M059J (cell line): ENCODE results near the gene ADGRV1. TPM values are rescaled to one million over a fixed set of nuclear protein-coding genes. Genes with fewer than 3 reads are reported as not detected.

Experiments
- DNase-seq: peaks from one replicate; pipeline ENCODE4 v3.0.0-alpha.2; 2012; ENCODE audit warnings: low read depth
- total RNA-seq: library from RNA; depleted of rRNA; stranded (reverse); fragments of >200 nt; shearing (Covaris generic); gene quantifications from 2 replicates; pipeline ENCODE4 v1.2.3, GENCODE V29; 2014

ADGRV1 gene
- total RNA-seq, 1 experiment from 2014 or later = 0.47 TPM

DNA sequence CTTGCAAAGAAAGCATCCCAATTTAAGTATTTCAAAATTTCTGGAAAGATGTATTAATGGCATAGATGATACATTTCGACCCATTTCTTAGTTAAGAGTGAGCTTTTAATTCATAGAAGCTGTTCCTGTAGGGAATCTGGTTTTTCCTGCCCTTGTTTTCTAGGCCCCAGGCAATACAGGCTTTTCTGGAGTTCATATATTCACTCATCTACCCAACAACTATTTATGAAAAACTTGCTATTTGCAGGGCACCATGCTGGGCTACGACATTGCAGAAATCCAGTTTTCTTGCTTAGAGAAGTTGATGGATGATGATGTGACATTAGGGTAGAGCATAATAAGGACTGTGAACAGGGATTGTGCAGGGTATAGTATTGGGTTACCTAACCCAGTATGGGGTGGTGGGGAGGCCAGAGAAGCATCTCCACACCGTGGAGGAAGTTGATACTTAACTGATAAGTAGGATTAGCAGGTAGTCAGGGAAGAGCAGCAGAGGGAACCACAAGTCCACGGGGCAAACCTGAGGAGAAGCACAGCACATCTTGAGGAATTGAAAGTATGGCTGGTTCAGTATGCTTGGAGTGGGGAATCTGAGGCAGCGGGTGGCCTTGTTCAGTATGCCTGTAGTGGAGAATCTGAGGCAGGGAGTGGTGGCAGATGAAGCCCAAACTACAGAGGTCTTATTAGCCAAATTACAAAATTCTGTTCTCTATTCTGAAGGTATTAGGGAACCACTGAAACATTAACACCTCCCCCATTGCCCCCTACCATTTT is 577.1 kb downstream of the ADGRV1 start:
- no peak for DNase-seq

DNA sequence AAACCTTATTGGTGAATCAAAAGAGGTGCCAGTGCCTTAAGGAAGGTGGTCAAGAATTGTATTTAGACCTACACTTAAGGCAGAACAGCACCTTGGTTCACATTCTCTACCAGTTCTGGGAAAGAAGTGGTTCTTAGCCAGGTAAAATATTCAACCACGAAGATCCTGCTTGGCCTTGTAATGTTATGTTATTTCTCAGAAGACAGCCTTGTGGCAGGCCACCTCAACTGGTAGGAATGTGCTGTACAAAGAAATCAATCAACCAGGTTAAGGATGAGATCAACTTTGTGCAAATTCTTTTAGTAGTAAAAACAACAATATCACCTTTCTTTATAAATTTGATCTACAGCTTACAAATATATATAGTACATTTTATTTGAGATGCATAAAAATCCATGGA is 577.7 kb downstream of the ADGRV1 start:
- peak; percentile 67 for DNase-seq

DNA sequence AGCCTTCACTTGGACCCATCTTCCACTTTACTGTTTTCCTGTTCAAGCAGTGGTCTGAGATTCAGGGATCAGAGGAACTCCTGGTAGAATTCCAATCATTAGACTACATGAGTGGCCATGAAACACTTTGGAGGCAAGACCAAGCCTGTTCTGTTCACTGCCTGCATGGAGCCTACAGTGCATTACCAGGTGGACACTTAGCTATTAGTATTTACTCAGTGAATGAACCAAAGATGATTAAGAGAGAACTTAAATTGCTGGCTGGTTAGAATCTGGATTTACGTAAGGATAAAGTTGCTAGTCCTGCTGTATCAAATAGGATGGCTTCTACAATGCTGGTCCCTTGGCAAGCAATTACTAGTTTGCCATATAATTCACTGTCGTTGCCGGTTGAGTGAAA is 579.0 kb downstream of the ADGRV1 start:
- DNase-seq = no peak

DNA sequence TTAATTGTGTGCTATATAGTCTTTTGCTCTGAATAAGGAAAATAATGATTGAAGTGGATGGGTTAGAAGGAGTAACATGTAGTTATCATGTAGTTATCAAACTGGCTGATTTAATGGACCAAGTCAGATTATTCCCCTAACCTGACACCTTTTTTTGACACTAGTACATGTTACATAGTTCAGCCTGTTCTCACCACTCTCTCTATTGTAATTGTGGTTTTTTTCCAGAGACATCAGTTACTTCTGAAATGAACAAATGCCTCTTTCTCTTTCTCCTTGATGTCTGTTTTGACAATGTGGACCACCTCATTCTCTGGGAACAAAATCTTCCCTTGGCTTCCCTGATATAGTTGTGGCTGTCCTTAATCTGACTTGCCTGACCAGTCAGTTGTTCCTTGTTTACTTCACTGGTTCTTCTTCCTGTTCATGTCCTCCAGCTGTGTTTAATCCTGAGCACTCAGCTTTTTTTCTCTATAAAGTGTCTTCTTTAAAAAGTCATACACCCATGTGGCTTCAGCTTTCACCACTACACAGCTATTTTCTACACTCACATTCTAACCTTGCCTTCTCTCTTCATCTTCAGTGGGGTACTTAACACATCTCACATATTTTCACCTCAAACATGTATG is 581.1 kb downstream of the ADGRV1 start:
- no peak for DNase-seq

DNA sequence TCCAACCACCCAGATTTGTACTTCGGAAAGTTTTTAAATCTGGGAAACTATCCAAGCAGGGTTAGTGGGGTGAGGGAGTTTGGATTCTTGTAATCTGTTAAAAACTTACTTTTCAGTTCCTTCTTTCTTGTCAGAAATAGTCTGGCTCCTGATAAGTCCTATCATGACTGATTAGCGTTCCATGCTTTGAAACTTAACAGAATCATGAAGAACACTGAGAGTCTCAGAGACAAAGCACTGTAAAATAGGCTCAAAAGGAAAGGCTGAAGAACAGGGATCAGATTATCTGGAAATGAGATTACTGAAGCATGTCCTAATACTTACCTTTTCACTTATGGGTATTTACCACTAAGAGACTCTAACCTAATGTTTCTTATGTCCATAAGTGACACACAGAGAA is 582.1 kb downstream of the ADGRV1 start:
- DNase-seq = no peak

DNA sequence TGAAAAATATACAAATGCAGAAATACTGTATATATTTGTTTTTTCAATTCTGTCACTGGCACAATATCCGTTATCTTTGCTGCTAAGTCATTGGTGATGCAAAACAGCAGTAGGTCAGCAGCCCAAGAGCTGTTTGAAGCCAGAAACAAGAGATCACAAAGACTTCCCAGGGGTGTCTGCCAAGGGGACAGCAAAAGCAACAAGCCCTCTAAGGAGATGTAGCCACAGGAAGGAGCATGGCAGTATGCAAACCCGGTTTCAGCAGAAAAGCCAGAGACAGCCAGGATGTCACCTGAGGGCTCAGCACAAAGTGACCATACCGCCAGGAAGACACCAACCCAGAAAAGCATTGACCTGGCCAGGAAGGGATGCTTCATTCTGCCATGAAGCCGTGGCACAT is 583.0 kb downstream of the ADGRV1 start:
- DNase-seq = no peak

DNA sequence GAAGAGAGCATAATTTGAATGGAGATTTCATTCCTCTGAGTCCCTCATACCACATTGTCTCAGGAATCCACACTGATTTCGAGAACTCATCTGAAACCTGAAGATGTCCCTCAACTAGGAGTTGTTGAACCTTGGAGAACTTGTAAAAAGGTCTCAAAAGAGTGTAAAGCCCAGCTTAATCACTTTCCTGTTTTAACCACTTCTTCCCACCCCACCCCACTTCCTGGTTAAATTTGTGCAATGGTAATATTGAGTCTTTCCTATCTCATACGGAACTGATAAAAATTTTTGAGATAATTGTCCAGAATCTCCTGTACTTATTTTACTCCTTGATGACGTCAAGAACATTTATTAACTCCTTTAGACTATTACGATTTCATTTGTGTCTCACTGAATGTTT is 583.8 kb downstream of the ADGRV1 start:
- DNase-seq = no peak

DNA sequence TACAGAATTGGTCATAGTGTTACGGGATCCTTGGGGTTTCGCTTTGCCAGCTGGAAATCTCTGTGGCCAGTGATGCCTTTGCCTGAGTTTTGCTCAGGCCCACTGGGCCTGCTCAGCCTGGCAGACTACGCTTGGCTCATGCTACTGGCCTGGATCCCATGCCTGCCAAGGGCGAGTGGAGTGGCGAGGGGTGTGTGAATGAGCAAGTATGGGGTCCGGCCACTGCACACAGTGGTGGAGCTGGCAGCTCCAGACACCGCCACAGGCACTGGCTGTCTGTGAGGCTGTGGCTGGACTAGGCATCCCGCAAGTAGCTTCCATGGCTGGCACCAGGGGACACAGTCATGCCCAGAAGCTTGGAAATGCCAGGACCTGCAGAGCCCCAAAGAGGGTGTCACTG is 584.2 kb downstream of the ADGRV1 start:
- DNase-seq = no peak

DNA sequence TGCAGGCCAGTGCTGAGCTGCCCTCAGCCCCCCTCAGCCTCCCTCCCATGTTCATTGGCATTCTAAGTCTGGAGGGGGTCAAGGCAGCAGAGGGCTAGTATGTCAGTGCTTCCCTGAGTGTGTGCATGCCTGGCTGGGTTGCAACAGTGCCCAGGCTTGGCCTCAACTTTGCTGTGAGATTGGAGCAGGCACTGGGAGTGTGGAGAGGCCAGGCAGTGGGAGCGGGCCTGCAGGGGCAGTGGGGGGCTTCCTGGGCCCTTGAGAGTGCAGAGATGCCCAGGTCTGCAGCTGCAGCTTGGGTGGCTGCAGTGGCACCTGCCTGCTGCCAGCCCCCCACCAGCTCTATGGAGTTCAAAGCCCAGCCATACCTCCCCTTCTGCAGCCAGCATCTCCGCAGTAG is 585.2 kb downstream of the ADGRV1 start:
- DNase-seq = no peak

DNA sequence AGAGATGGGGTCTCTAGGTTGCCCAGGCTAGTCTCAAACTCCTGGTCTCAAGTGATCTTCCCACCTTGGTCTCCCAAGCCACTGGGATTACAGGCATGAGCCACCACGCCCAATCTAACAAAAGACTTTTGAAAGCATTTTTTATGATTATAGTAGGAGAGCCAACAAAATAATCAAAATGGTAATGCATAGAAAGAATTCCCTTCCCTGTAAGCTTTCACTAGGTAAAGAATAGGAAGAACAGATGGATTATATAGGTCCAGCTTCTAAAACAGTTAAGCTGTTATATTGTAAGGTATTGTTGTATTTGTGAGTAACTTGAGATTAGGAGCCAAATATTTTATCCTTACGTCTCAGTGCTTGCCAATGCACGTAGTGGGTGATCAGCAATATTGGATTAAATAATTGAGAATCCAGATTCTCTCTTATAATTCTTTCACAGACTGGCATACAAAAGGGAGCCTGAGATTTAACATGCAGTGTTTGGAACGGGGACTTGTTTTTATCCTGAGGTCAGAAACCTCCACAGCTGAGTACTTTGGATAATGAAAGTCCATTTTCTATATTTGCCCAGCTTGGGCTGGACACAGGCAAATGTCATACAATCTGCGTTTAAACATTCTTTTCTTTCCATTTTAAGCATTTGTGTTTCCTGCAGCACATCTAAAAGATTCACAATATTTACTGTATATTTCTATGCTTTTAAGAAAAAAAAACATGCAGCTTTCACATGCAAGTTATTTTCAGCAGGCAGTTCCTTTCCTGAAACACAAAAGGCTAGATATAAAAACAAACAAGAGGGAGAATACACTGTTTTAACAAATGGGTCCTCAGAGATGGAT is 586.1 kb downstream of the ADGRV1 start:
- DNase-seq = no peak

DNA sequence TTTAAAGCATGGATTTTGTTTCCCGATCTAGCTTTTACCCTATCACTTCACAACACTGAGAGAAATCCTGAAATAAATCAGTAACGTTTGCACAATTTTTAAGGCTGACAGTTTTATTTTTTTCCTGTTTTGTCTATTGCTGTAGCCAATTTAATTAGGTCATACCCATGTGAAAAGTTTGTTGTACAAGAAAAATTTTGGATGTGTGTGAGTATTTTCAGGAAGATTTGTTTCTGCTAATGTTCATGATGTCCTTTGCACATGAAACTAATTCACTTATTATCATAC is 586.7 kb downstream of the ADGRV1 start:
- no peak for DNase-seq

DNA sequence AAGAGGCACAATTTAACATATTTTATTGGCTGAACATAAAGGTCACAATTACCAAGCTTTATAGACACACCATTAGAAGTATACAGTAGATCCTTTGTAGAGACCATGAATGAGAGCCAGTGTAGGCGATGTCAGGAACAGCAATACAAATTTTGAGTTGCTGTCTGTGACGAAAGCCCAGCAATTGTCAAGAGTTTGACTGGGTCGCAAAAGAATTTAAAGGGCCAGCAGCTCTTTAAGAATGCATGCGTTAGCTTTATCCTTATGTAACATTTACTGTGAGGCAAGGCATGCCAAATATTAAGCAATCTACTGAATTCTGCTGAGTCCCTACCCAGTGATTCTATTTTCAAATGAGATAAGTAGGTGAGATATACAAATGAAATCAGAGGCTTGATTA is 587.6 kb downstream of the ADGRV1 start:
- no peak for DNase-seq

DNA sequence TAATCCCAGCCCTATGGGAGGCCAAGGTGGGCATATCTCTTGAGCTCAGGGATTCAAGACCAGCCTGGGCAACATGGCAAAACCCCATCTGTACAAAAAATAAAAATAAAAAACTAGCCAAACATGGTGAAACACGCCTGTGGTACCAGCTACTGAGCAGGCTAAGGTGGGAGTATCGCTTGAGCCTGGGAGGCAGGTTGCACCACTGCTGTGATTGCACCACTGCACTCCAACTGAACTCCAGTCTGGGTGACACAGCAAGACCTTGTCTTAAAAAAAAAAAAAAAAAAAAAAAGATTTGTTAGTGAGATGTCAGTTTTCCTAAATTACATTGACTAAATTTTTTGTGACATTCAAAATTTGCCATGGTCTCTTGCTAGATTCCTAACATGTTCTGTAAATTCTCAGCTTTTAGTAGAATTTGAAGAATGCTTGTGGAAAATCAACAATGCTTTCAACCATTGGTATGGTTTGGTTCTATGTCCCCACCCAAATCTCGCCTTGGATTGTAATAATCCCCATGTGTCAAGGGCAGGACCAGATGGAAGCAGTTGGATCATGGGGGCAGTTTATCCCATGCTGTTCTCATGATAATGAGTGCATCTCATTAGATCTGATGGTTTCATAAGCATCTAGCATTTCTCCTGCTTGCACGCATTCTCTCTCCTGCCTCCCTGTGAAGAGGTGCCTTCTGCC is 588.5 kb downstream of the ADGRV1 start:
- DNase-seq = no peak

DNA sequence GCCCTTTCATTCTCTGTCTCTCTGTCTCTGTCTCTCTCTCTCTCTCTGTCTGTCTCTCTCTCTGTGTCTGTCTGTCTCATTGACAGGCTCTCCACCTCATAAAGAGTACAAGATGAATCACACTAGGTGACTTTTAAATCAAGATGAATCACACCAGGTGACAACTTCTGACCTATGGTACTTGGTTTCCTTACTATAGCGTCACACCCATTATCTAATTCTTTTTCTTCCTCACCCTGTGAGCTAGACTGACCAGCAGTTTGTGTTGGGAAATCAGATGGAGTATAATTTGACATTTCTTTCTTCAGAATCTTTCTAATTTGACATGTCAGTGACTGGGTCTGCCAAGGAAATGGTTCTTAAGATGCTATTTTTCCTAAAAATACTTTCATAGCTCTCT is 591.6 kb downstream of the ADGRV1 start:
- peak; percentile 30 for DNase-seq

DNA sequence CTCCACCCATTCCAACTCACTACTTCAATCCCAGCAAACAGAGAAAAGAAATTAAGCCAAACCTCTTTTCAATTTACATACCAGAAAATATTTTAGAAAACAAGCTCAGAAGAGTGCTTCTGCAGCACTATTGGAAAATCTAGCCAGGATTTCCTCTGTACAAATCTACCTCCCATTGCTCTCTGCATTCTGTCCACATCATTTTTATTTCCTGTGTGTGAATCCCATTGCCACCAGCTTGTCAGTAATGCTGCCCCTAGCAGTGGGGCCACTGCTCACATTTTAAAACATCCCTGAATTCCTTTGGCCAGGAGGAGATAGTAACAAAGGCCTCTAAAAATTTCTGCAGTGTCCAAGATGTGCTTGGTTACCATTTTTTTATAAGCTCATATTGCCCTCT is 592.0 kb downstream of the ADGRV1 start:
- DNase-seq = no peak

DNA sequence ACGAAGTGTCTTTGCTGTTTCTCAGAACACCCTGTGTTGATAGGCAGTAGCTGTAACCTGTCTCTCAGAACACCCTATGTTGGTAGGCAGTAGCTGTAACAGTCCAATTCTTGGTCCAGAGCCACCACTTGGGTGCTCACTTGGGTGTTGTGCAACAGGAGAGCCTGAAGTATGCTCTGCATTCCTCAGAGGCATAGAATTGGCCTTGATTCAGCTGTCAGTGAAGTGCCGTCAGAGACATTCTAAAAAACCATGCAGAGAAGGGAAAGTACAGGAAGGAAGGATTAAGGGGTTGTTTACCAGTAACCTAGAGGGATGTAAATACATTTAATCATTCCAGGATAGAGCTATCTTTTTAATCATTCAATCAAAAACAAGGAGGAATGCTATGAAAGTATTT is 593.4 kb downstream of the ADGRV1 start:
- DNase-seq = peak; percentile 86

DNA sequence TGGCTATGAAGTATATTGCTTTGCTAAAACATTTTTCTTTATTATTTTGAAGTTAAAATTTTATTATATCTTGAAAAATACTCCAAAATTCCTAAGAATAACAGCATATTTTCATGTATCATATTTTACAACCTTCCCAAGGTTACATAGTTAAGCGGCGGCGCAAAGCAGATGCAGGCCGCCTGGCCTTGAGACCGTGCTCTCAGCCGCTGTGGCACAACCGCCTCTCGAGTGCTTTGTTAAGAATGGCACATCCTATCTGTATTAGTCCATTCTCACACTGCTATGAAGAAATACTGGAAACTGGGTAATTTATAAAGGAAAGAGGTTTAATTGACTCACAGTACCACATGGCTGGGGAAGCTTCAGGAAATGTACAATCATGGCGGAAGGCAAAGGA is 595.7 kb downstream of the ADGRV1 start:
- no peak for DNase-seq

DNA sequence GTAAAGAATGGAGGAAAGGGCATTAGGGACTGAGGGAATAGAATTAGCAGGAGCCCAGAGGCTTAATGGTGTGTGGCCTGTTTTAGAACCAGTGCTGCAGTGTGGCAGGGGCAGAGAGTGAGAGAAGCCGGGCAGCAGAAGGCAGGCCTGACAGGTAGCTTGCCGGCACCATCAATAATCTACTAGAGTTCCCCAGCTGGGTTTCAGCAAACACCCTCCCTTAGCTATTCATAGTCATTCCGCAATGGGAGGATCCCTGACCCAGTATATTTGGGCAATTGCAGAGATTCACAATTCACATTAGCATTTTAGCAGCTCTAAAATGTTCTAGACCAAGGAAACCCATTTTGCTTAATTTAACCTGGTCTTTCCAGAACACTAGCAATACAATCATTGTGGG is 596.7 kb downstream of the ADGRV1 start:
- DNase-seq = no peak

DNA sequence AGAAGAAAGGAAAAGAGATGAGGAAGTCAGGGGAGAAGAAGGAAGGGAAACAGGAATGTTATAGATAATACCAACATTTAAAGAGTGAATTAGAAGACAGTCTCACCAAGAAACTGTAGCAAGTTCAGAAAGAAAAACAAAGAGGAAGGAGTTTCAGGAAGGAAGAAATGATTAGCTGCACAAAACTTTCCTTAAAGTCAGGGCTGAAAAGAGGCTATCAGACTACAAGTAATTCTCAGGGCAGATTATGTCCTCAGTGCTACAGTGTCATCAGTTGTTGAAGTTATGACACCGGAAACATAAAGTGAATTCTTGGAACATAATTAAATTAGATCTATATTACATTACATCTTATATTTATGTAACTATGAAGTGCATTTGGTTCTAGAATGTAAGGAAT is 597.6 kb downstream of the ADGRV1 start:
- DNase-seq = no peak

DNA sequence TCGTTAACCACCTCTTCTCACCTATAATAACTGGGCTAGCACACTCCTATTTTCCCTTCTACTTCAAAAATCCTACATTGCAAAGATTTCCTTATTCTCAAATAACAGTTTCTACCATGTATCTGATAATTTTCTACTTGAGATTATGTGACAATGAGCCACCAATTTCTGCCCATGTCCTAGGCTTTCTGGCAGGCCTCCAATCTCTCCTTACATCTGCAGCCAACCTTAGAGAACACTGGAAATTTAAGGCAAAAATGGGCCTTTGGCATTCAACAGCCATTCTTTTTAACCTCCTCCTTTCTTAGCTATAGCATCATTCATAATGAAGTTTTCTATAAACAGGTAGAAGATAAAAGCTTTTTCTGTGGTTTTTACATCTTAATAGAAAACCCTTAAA is 599.4 kb downstream of the ADGRV1 start:
- DNase-seq = no peak

DNA sequence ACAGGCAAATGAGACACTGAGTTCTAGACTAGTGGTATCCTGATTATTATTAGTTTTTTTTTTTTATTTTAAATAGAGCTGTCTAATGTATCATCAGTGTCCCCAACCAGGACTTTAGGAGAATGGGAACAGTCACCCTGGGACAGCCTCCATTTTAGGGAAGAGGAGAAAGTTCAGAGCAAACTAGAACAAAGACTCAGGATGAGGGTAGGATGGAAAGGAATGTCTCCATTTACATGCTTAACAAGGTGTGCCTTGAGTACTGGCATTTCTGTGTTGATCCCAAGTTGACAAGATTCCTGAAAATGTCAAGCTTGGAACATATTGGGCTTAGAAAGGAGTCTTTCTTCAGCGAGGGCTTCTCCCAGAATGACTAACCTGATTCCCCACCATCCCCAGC is 601.0 kb downstream of the ADGRV1 start:
- no peak for DNase-seq

DNA sequence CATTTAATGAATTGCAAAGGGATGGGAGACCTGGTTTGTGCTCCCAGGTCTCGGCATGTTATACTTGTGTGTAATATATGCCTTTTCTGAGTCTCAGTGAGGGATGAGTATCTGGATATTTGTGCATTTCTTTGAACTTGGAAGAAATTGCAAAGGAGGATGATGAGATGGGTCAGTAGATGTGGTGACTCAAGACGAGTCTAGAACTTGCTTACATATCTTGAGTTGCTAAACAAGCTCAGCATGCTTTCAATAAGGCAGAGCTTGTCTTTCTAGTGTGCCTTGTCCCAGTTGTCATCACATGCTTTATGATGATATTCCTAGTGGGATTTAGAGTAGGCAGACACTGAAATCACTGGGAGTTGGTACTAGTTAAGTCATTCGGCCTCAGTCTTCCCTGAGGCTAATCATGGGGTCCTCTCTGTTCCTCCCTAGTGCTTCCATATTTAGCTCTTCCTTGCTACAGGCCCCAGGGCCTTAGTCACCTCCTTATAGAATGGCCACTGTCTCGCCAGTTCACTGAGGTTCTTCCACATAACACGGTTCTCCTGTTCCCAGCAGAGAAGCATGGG is 602.2 kb downstream of the ADGRV1 start:
- no peak for DNase-seq
